ENCODE measurements around the gene PRDM15.

Gene PRDM15

GRCh38 chr21:41774467-41775148 is 104.5 kb downstream of the PRDM15 start:
- no peak for DNase-seq

GRCh38 chr21:41772351-41773080 is 106.6 kb downstream of the PRDM15 start:
- DNase-seq = no peak

DNA sequence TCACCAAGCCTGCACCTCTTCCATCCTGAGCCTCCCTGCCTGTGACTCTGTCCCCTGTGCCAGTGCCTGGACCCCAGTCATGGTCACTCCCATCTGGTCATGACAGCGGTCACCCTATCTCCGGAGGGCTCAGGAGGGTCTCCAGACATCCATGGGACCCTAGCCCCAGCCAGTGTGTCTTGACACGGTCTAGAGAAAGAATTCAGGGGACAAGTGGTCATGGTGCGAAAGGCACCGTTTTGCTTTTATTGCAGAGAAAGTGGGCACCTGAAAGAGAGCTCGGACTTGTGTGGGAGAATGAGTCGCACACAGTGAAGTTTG is 107.6 kb downstream of the PRDM15 start:
- DNase-seq = no peak

DNA sequence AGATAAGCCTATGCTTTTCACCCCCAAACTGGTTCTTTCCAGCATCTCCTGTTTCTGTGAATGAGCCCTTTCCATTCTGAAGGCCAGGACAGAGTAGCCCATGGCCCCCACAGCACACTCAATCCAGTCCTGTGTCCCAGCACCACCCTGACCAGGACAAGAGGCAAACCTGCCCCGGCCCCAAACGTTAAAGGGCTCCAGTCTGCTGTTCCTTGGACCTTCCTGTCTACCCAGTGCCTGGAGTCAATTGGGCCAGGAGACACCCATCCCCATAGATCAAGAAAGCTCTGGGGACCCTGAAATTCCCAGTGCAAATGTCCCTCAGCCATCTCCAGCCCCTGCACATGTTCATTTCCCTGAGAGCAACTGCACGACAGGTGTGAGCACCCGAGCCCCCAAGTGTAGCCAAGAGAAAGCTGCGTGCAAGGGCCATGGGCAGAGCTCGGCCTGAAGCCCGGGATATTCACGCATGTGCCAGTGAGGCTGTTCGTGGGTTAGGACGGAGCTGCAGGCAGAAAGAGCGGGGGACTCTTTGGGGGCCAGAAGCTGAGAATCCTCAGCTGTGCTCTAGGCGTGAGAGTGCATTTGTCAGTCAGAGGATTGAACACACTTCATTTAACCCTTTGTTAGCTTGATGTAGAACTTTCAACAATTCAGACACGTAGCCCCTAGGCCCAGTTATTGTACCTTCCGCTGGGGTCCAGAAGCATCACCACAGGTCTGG is 108.1 kb downstream of the PRDM15 start:
- DNase-seq = no peak

DNA sequence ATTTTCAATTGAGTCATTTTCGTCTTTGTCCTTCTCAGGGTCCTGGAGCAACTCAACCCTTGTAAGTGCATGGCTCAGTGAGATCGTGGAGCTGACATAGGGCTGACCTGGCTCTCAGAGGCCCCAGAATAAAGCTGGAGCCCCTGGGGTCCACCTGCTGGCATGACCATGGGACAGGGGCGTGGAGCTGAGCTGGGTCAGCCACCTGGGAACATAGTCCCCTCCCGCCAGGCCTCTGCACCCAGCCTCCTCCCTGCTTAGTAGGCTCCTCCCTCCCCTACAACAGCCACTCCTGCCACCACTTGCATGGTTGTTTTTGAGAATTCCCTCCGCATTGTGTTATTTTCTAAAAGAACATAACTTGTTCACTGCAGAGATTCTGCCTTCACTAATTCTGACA is 109.2 kb downstream of the PRDM15 start:
- DNase-seq = no peak

- no peak for DNase-seq
Measured at GRCh38 chr21:41769521-41769920, 109.6 kb downstream of the PRDM15 start.

GRCh38 chr21:41769111-41769510 is 110.0 kb downstream of the PRDM15 start:
- DNase-seq = no peak

DNA sequence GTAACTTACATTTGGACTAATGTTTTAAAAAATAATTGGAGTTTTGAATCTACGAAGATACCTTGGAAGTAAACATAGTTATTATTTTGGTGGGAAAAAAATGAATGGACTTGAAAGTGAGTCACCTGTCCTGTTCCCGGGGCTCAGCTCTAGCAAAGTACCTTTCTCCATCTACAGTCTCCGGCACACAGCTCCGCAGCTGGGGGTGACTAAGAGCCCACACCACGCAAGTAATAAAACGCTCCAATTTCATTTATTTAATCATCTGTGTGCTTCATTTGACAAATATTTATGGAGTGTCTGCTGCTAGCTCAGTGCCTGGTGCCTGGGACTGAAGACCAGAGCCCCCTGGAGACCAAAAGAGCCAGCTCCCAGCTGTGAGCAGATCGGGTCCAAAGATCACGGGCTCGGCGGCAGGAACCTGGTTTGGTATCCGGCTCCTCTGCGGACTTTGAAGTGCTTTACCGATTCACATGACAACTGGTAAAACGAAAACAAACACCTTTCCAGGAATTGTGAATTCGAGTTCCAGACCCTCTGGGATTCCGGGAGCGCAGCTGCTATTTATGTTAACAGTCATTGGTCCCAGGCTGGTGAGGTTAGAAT is 110.6 kb downstream of the PRDM15 start:
- peak; percentile 35 for DNase-seq

DNA sequence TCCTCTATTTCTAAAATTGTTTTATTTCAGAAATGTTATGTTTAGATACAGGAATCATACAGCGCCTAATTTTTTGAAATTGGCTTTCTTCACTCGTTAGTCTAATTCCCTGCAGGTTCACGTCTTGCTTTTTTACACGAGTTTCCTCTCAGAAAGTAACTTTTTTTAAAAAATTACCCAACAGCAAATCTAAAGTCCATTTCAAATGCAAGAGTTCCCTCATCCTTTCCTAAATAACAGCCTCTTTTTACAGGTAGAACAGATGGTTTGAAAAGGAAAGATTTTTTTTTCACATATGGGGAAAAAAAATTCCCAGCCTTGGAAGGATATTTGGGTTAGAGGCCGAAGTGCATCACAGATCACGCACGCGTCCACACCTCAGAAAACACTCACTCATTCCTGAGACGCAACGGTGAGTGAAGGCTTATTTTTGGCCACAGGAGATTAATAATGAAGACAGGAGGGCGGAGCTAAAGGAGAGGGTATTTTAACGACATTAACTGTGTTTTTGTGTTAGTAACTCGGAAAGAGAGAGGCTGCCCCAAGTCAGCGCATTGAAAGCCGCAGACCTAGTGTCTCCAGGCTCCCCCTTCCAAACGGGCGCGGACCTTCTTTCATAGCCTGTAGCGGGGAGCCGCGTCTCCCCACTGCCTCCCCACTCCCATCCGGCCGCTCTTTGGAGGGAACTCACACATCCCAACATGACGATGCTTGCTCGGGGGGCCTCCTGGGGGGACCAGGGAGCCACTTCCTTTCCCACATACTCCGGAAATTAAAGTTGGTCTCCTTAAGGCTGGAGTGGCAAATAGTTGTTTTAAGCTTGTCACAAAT is 111.3 kb downstream of the PRDM15 start:
- no peak for DNase-seq

DNA sequence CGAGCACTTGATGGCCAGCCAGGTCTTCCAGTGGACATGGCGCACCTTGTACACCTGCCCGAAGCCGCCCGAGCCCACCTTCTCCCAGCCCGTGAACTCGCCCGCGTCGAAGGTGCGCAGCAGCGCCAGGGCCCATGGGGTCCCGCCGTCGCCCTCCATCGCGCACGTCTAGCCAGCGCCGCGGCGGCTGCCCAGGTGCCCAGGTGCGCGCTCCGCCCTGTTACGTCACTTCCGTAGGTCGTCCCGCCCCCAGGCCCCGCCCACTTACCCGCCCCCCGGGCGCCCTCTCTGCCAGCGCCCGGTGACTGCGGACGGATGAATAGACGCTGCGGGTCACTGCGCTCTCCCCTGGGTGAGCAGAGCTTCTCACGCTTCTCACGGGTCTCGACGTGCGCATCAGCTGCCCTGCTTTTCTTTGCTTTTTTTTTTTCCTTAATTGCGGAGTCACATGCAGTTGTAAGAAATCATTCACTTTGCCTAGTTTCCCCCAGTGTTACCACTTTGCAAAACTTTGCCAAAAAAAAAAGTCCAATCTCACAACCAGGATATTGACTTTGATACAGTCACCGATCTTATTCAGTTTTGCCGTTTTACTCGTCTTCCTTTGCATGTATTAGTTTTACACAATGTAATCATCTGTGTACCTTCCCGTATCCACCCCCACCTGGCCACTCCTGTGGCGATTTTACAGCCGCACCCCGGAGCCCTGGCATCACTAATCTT is 112.1 kb downstream of the PRDM15 start, which contains the start of gene RIPK4:
RIPK4 (minus strand) TSS at position 170 of the 723 bp plus-strand sequence; CDS start at position 159, 11 bp downstream.
- DNase-seq = peak; percentile 39

- no peak for DNase-seq
Measured at GRCh38 chr21:41765973-41766882, 112.9 kb downstream of the PRDM15 start.

- no peak for DNase-seq
Measured at GRCh38 chr21:41765420-41765821, 113.7 kb downstream of the PRDM15 start.

DNA sequence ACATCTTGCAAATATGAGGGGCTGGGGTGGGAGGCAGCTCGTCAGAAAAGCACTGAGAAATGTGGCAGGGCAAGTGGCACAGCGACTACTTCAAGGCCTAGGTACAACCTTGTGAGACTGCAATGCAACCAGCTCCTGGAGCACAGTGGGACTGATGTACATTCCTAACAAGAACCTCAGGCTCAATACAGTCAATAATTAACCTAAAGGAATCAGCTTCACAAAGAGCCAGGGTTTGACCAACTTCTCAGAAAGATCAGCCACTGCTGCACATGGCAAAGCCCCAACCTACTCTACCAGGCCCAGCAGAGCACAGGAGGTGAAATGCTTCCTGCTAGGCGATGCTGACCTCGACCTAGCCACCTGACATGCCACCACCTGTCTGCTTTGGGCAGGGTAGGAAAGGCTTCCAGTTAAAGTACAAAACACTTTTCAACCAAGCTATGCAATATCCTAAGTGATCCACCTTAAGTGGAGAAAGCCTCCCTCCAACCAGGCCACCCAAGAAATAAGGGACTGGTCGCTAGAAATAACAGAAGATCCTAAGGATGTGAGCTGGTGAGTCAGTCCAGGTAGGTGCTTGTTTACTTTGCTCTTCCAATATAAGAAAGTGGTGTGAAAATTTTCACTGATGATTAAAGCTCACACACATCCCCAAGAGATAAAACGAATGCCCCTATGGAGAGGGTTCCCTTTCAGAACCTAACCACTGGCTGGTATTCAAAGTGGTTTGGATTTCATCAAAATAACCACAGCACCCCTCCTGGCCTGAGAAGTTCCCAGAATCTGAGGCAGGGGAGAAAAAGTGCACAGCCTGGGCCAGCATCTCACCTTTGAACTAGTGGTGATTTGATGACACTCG is 114.4 kb downstream of the PRDM15 start:
- no peak for DNase-seq

- DNase-seq = no peak
Measured at GRCh38 chr21:41763996-41764395, 115.1 kb downstream of the PRDM15 start.

- DNase-seq = no peak
Measured at GRCh38 chr21:41763398-41763931, 115.7 kb downstream of the PRDM15 start.

DNA sequence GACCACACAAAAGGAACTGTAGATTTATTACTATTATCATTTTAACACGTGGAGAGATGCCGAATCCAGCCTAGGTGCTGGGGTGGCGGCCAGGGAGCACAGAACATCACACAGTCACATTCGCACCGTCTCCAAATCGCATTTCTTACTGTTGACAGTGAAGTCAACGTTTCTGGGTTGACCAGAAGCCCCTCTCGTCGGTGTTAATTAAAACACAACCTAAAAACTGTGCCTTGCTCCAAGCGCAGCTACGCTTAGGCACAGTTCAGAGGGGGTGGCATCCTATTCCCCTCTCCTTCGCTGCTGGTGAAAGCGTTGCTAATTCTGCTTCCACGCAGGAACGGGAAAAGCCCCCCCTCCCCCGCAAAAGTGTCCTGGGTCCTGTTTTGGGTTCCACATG is 116.4 kb downstream of the PRDM15 start:
- no peak for DNase-seq

DNA sequence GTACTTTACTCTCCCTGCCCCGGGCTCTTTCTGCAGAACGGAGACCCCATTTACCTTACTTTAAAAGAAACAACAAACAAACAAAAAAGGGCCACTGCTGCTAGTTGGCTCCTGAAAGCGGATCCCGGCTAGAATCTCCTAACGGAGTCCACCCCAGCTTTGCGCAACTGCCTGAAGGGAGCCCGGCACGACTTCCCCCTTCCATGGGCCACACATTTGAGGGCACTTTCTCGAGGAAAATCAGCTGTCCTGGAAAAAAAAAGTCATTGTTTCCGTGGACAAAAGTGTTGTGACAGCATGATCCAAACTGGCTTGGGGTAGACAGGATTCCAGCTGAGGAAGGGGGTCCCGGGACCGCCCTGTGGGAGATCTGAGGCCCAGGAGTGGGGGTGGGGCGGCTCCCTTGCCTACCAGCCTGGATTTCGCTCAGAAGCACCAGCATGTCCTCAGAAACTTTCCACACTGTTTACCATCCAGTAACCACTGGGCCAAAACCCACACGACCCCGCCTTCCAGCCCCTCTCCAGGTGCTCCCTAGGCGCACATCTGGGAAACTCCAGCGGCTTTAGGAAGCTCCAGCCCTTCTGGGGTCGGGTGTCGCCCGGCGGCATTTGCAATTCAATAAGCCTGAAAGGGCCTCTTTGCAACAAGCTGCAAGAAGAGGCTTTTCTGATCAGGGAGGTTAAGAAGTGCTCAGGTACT is 117.1 kb downstream of the PRDM15 start:
- no peak for DNase-seq

DNA sequence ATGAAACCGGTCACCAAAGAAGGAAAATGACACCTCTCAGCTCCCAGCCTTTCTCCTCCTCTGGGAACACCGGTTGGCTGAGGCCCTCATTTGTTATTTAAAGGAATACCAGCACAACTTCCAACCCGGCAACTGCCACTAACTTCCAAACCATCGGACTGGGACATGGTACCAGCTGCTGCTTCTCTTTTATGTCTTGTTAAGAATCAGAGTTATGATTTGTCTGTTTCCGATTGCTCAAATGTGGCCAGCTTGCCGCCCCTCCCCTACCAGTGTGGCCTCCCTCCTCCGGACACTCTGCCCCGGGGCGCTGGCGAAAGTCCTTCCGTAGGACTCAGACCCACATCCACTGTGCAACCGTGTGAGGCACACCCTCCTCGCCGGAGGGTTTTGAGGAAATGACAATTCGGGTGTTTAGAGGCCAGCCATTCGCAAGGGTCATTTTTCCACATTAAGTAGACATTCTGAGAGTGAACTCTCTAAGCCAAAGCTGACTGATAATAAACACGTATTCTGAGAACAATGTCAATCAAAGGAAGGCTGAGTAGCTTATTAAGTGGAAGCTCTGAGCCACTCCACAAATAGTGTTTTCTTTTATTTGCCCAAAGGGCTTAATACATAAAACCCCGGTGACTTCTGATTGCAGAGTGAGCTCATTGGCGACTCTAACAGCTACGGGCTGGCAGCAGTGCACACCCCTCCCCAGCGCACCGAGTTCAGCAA is 117.8 kb downstream of the PRDM15 start:
- DNase-seq = no peak
